Measurements from ENCODE around the gene LRRC32.
"Not testable (repeated sequence)": the region's sequence is repeated elsewhere in the genome, so short reads cannot be mapped to it uniquely, and the experiment has no call there.

The LRRC32 gene

GRCh38 chr11:76626266-76626665 is 44.3 kb downstream of the LRRC32 start:
- no peak for DNase-seq

DNA sequence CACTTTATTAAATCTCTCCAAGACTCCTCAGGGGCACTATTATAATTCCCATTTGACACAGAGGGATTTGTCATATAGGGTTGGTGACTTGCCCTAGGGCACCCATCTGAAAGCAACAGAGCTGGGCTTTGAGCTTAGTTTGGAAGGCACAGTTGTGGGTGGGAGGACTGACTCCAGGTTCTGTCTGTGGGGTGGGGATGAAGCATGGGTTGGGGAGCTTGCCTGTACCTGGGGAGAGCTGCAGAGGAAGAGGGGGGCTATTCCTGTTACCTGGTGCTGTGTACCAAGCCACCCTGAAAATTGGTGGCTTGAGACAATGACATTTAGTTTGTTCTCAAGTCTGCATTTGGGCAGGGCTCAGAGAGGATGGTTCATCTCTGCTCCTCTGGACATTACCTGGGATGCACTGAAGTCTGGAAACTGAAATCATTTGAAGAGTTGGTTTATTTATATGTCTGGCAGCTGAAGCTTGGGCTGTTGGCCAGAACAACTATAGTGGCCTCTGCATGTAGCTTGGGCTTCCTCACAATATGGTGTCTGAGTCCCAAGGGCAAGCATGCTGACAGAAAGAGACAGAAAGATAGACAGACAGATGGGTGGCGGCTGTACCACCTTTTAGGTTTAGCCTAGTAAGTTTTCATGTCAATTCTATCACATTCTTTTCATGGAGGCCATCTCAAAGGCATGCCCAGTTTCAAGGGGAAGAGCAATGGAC is 44.9 kb downstream of the LRRC32 start:
- no peak for DNase-seq

DNA sequence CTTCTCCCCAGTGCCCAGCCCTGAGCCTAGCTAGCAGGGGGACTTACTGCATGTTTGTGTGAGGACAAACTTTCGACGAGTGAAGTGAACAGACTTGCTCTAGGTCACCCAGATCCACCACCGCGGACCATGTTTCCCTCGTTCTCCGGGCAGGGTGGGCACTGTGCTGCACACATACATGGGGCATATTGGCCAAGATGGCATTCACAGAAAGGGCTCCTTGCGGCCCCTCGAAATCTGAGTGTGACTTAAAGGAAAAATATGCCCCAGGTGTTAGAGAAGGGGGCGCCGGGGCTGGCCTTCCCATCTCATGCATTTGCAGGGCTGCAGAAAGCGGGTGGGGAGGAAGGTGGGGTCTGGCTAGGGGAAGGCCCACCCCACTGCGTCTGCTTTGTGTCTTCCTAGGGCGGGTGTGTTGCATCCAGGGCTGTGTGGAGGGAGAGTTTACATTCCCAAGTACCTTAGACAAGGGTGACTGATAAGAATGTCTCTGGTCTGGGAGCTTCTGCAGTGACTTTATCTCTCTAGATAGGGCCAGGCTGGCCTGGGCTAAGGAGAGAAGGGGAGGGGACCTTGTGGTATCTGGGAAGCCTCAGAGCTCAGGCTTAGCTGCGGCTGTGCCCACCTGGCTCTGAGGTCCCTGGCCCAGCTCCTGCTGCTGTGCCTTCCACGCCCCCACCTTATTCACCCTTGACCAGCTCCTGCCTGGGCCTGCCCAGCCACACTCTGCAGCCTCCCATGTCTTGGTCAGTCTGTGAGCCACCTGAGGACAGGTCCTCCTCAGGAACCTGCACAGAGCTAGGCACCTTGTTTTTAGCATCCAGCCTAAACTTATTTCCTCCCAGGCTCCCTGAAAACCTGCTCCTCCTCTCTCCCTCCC is 45.8 kb downstream of the LRRC32 start:
- no peak for DNase-seq

DNA sequence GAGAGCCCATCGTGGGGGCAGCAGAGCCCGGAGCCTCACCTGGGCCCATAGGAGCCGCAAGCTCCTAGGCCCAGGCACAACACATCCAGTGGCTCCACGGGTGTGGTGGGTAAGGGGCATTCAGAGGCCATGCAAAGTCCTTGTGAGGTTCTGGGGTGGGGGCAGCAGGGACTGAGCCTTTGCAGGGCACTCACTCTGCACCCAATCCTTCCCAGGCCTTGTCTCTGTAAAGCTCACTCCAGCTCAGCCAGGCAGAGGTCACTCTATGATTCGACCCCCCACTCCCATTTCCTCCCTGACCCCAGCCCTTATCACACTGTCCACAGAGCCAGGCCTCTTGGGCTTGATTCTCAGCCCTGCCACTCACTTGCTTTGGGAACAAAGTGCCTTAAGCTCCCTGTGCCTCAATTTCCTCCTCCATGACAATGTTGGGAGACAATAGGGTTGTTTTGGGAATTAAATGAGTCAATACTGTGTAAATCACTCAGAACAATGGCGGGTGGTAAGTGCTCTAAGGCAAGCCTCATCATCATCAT is 46.6 kb downstream of the LRRC32 start:
- no peak for DNase-seq

- DNase-seq: peak; percentile 56
Observed at GRCh38 chr11:76623171-76623883, 47.2 kb downstream of the LRRC32 start.

GRCh38 chr11:76622493-76623094 is 48.0 kb downstream of the LRRC32 start:
- no peak for DNase-seq

GRCh38 chr11:76621868-76622267 is 48.7 kb downstream of the LRRC32 start:
- DNase-seq: no peak

- DNase-seq: no peak
Observed at GRCh38 chr11:76621466-76621865, 49.1 kb downstream of the LRRC32 start.

DNA sequence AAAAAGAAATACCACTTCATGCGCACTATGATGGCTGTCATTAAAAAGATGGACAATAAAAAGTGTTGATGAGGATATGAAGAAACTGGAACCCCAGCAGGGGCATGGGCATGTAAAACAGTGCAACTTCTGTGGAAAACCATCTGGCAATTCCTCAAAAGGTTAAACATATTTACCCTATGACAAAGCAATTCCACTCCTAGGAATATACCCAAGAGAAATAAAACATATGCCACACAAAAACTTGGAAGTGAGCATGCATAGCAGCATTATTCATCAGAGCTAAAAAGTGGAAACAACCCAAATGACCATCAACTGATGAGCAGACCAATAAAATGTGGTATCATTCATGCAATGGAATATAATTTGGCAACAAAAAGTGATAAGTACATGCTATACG is 50.1 kb downstream of the LRRC32 start:
- peak; percentile 86 for DNase-seq

GRCh38 chr11:76619801-76620200 is 50.7 kb downstream of the LRRC32 start:
- not testable (repeated sequence) for DNase-seq

DNA sequence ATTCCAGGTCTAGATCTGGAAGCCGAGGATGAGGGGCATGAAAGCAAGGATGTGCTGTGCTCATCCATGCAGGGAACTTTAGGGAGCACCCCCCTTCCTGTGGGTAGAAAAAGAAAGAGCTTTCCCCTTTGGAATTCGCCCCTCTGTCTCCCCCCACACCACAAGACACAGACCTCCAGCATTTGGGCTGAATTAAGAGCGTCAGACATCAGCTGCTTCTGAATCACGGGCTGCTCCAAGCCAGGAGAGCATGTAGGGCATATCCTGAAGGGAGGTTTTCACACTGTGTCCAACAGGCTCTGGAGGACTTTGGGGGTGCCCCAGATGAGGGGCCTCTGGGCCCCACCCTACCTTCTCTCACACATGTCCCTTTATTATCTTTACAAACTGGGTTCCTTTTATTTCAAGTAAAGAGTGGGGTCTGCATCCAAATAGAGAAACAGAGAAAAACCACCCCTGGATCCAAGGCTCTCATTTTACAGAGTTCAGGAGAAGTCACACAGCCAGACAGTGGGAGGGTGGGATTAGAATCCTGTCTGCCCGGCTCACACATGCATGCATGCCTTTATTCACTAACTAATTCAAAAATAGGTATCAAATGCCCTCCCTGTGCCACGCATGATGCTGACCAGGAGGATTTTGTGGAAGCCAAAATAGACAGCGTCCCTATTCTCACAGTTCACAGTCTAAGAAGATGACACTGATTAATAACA is 52.8 kb downstream of the LRRC32 start:
- DNase-seq: no peak

DNA sequence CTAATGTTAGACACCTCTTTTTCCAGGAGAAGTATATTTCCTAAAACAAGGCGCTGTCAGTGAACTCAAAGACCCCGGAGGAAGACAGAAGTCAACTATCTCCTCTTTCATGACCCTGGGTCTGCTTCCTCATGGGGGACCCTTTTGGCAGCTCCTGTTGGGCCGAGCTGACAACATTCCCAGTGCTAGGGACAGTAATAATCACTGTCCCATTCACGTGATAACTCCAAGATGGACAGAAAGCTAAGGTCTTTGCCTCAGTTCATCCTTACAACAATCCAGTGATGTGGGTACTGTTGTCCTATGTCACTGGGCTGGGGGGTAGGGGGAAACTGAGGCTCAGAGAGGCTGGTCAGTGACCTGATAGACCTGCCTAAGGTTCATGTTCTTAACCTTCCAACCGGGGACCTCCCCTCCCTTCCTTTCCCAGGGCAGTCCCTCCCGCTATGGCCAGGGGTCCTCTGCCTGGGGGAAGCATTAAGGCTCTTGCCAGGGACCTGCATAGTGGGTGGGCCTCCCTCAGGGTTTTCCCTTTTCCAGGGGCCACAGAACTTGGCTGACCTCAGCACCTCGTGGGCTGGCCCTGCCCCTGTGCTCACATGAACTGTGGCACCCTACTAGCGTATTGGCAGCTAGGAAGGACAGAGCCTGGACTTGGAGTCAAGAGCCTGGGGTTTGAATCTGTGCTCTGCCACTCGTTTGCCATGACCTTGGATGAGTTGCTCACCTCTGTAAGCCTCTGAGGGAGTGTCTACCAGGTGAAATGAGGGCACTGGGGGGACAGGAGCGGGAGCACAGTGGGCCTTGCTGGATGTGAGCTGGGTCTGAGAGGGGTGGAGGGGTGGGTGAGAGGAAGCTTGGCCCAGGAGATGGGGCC is 53.6 kb downstream of the LRRC32 start:
- no peak for DNase-seq

DNA sequence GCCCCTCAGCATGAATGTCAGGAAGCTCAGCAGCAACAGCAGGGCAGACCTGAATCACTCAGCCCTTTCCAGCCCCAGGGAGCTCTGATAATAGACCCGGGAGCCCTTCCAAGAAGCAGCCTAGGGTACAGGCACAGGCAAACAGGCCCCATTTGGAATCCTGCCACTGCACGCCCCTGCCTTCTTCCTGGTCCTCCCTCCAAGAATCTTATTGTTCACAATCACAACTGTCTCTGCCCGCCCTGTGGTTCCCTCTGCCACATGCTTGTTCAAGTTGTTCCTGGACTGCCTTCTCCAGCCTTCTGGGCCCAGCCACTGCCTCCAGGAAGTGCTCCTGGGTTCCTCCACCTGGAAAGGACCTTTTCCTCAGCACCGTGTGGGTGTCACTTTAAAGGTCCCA is 54.6 kb downstream of the LRRC32 start:
- peak; percentile 22 for DNase-seq

DNA sequence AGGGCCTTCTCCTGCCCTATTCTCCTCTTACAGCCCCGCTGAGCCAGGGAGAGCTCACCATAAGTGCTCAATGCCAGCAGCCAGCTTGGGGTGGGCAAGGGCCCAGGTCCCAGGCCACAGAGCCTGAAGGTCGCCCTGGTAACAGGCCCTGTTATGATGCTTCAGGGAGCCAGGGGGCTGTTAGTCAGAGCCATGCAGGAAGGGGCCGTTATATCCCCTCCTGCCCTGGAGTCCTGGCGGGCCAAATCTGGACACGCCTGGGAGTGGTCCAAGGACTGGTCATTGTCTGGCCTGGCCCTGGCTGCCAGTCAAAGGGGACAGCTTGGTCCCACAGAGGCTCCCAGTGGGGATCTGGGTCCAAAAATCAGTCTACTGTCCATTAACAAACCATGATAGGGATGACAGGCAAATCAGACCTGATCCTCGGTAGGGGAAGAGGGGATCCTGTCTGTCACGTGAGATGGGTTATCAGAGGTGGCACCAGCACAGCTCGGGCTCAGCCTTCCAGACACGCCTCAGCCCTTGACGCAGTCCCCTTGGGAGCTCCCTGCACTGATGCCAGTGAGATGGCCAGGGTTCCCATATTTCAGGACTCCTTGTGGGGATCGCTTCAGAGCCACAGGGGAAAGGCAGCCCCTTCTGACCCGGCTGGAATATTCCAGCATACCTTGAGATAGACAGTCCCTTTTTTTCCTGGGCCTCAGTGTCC is 55.9 kb downstream of the LRRC32 start:
- DNase-seq: no peak

DNA sequence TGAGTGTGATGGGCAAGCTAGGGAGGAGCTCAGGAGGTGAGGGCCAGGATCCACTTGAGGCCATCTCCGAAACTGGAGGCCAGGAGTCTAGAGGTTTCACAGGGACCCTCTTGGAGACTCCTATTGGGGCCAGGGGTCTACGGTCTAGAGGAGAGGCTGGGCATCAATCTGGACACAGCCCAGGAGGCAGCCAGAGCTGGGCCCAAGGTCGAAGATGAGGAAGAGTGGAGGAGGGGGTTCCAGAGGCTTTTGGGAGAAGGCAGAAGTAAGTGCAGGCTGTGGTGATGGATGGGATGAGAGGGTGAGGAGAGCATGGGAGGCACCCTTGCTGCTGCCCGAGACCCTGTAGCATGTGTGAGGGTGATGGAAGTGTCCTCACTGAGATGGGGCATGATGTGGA is 56.6 kb downstream of the LRRC32 start:
- no peak for DNase-seq

- DNase-seq: no peak
Observed at GRCh38 chr11:76612226-76612625, 58.3 kb downstream of the LRRC32 start.

DNA sequence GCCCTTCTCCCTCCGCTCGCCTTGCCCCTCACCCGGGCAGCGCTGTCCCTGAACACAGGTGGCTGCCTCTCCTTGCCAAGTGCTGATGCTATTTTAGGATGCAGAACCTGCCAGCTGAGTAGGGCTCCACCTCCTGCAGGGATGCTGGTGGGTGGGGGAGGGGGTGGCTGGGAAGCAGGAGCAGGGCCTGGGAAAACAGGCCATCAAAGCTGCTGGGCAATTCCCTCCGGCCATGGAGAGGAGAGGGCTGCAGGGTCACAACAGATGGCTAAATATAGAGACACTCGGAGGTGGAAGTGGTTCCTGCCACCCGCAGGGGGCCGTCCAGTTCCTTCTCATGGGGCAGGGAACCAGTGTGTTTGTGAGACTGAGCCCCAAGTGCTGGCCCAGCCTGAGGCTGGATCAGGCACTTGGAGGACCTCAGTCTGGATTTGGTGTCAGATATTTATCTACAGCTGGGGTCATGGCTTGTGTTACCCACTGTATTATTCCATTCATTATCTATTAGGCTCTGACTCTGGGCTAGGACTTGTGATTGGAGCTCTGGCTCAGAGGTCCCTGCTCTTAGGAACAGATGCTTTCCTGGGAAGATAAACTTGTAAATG is 59.6 kb downstream of the LRRC32 start:
- no peak for DNase-seq

DNA sequence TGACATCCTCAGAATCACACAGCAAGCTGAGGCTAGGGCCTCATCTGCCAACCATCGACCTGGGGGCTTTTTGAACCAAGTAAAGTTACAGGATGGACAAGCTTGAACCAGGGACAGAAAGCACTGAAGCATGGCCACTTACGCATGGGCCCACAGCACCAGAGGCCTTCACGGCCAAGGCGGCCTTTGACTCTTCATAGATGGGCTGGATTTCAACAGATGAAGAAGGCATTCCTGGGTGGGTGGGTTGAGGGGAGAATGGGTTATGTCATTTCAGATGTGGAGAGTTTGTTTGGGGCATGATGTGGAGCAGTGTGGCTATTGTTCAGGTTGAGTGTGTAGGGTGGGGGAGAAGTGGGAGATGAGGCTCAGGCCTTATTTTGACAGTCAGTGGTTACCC is 60.2 kb downstream of the LRRC32 start:
- DNase-seq: no peak

GRCh38 chr11:76609736-76610370 is 60.7 kb downstream of the LRRC32 start:
- DNase-seq: no peak

Data from EL (cell line).